Measurements from ENCODE around the gene UMAD1. TPM values are rescaled to one million over a fixed set of nuclear protein-coding genes. Genes with fewer than 3 reads are reported as not detected.

Gene UMAD1
- total RNA-seq, 1 experiment from 2014 or later: 27.4 TPM

DNA sequence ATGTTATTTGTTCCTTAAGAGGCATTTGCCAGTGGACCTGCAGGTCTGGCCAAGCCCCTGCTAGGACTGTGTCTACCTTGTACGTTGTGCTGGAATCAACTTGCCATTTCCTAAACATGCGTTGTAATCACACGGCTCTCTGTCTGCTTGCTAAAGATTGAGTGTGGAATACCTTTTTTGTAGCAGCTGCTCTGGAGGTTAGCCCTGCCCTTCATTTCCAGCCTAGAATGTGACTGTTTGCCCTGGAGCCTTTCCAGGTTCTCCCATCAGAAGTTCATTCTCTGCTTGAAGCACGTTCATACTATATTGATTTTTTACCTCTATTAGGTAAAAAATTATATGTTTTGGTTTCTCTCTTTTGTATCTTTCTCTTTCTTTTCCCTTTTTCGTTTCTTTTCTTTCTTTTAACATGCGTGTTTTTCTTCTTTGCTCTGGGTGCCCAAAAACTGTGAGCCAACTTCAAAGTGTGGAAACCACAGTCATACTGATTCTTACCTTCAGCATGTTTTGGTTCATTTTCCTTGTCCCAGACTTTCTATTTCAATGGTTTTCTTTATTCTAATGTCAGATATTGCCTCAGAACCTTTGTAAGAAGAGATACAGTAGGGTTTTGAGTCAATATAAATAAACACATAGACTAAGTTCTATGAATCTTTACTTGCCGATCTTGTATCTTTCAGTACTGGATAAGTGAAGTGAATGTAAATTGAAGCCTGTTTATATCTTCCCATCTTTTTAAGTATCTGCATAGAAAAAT, 189.7 kb downstream of the UMAD1 start:
- no peak for DNase-seq (ENCODE audit: low read depth)

DNA sequence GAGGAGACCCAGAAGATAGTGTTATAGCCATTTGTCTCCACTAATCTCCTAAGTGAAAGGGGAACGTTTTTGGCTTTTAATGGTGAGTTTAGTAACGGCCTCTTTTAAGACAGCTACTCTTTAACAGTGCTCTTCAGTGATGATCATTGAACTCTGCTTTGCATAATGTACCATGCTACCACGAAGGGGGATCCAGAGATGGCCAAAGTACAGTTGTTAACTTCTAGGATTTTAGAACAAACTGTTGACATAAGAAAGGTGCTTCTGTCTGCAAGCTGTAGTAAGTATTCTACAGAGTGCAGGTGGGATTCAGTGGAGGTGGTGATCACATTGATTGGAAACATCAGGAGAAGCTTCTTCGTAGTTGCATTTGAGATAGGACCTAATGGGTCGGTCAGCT, 192.0 kb downstream of the UMAD1 start:
- no peak for DNase-seq (ENCODE audit: low read depth)

DNA sequence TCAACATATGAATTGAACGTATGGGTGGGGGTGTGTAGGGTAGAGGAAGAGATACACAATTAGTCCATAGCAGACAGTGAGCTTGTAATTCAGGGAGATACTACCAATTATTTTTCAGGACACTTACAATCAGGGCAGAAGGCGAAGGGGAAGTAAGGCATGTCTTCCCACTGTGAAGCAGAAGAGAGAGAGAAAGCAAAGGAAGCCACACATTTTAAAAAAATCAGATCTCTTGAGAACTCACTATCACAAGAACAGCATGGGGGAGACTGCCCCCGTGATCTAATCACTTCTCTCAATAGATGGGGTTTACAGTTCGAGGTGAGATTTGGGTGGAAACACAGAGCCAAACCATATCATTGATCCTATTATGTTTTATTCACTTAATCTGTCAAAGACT, 194.2 kb downstream of the UMAD1 start:
- no peak for DNase-seq (ENCODE audit: low read depth)

DNA sequence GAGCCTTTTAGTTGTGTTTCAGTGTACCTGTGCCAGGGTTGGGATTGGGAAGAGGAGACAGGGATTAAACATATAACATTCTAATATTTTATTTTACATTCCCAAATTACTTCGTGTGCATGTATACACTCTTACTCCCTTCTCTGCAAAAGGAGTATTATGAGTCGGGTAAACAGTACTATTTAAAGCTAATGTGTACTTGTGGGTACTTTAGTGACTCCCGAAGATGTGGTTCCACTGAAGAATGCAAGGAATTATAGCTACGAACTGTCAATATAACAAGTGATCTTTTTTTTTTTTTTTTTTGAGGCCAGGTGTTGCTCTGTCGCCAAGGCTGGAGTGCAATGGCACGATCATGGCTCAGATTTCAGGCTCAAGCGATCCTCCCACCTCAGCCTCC, 200.5 kb downstream of the UMAD1 start:
- DNase-seq (ENCODE audit: low read depth): no peak

DNA sequence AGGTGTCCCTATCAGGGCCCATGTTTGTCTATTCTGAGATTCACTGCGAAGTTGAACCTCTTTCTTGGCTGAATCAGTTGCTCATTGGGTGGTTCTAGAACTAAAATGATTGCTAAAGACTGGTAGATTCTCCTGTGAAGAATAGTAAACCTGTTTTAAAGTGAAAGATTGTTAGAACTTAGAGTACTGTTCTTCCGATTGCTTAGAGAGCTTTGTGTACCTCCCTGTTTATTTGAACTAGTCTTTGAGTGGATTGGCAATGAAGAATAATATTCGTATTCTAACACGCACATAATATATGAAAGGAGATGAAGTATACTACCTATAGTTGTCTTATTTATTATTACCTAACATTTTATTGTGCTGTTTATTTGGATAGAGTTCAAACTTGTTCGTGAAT, 202.7 kb downstream of the UMAD1 start:
- DNase-seq (ENCODE audit: low read depth): no peak

DNA sequence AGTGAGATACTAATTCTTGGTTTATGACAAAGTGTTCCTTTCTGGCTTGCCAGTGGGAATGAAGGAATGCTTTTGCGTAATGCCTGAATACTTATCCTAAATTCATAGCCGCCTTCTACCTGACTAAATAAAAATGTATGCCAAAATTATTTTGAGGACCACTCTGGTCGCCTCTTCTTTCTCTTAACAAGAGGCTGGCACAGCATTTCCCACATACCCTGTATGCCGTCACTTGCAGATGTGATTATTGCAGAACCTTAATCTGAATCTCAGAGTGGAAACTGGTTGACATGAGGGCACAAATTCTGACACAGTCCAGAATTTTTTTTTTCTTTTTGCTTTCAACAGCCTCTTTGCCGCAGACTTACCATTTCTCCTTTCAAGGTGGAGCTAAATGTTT, 203.4 kb downstream of the UMAD1 start:
- no peak for DNase-seq (ENCODE audit: low read depth)

DNA sequence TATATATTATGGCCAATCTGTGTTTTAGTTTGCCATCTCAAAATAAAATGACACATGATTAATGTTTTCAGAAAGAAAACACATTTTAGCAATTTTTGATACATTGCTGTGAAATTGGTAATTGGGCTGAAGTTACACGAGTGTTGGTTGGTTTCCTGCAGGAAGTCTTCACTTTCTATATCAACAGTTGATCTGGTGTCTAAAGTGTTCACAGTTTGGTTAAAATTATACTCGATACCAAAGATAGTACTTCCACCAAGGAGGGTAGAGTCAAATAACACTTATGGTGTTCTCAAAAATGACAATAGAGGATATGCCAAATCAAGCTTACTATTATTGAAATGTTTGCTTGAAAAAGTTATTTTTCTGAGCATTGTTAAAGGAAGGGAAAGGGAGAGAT, 207.7 kb downstream of the UMAD1 start:
- no peak for DNase-seq (ENCODE audit: low read depth)

DNA sequence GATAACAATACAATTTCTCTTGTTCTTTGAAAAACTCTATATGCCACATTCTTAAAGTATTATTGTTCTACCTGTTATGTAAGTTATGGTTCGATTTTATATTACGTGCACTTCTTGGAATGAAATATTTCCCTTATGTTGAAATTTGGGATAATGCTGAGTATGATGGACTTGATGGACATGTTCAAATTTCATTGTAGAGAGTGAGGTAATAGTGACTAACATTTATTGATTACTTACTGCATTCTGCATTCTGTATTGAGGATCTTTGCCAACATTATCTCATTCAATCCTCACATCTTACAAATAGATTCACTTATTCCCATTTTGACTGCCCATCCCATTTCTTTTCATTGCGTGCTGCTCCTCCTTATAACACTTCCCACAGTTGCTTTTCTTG, 208.3 kb downstream of the UMAD1 start:
- DNase-seq (ENCODE audit: low read depth): no peak

DNA sequence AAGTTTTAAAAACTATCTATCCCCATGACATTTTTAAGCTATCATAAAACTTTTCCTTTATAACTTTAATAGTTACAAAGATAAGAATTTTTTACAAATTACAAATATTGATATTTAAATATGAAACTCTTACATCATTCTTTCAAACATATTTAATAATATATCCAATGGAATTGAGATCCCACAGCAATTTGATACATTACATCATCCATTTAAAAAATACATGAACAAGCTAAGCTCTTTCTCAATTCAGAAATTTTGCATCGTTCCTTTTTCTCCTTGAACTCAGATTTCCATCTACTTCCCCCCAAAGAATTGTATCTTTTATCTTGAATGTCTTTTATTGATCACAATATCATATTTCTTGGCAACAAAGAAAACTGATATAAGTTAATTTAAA, 209.6 kb downstream of the UMAD1 start:
- DNase-seq (ENCODE audit: low read depth): no peak

DNA sequence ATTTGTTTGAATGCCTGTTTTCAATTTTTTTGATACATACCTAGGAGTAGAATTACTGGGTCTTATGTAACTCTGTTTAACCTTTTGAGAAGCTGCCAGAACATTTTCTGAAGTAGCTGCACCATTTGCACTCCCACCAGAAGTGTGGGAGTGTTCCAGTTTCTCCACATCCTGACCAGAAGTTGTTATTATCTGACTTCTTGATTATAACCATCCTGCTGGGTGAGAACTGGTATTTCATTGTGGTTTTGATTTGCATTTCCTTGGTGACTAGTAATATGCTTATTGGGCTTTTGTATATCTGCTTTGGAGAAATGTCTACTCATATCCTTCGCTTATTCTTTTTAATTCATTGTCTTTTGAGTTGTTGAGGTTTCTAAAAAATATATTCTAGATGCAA, 210.8 kb downstream of the UMAD1 start:
- peak; percentile 18 for DNase-seq (ENCODE audit: low read depth)

DNA sequence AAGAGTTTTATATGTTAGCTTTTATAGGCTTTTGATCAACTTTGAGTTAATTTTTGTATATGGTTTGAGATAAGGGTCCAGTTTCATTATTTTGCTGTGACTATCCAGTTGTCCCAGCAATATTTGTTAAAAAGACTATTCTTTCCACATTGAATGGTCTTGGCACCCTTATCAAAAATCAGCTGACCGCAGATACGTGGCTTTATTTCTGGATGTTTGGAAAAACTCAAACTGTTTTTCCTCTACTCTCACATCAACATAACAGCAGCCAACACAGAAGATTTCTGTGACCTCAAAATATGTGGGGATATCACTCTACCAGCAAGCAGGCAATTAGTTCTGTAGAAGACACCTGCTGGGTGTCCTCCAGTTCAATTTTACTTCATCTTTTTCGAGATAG, 211.4 kb downstream of the UMAD1 start:
- DNase-seq (ENCODE audit: low read depth): no peak

DNA sequence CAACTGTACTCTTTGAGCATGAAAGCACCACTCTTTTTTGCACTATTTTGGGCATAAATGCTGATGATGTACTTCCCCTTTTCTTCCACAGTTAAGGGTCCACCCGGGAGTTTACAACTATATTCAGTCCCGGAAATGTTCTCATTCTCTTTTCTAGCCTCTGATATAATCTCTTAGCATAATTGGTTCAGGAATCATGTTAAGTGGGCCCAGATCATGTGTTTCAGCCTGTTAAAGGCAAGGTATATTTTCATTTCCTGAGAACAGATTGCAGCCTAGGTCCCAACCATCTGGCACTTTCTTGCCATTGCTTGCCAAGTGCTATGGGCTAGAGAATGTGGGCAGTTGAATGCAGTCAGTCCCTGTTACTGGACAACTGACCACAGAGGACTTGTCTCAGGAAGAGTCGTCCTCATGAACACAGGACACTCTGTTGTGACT, 216.6 kb downstream of the UMAD1 start:
- no peak for DNase-seq (ENCODE audit: low read depth)

DNA sequence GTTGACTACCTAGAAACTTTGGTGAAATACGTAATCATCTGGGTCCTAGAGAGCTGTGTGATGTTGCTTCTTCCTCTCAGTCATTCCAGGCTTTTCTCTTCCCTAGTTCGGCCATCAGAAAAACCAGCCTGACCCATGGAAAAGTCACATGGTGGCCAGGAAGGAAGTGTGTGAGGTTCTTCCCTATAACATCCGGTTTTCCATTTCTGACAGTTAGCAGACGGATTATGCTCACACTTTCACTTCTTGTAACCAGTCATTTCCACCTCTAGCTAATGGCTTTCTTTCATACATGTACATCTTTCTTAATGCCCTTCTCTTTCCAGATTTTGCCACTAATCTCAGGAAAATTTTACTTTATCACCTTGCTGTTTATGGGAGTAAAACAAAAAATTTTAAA, 218.0 kb downstream of the UMAD1 start:
- no peak for DNase-seq (ENCODE audit: low read depth)

DNA sequence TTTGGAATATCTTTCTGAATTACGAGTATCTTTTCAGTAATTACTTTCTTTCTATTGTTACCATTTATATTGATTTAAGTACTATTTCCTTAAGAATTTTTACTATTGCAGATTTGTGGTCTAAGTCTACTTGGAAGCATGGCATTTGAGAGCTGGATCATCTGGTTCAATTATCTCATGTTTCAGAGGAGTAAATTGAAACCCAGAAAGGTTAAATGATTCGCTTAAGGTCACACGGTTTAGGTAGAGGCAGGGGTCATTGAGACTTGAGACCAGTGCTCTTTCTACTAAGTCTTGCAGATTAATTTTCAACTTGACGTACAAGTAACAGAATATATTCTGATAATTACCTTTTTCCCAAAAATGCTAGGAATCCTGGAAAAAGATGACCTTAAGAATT, 218.9 kb downstream of the UMAD1 start:
- DNase-seq (ENCODE audit: low read depth): no peak

DNA sequence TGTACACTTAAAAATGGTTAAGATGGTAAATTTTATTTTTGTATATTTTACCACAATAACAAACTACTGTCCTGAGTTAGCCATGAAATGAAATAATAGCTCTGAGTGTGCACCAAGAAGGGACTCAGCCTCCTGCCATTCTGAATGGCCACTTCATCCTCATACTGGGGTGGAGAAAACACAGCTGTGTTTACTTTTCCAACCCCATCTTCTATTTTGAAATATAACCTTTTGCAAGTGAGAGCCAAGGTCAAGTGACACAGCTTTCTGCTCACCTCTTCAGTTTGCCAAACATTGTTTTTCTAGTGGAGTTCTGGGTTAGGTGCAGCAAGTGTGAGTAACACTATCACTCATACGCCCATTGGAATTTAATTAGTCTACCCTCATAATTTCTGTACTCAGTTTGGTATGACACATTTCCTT, 220.7 kb downstream of the UMAD1 start:
- peak; percentile 75 for DNase-seq (ENCODE audit: low read depth)

DNA sequence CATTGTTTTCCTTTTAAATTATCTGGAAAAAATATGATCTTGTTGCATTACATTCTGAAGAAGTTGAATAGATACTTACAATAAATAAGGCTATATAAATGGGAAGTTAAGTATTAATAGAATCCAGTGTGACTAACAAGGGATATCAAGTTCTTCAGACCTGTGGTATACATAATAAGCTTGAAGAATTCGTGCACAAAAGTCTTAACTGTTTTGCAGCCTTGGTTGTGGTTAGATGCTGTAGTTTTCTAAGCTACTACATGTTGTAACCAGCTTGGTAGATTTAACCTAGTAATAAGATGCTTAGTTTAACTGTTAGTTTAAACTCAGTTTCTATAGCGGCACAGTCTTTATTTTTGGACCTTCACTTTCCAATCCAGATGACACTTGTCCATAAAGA, 221.8 kb downstream of the UMAD1 start:
- no peak for DNase-seq (ENCODE audit: low read depth)

DNA sequence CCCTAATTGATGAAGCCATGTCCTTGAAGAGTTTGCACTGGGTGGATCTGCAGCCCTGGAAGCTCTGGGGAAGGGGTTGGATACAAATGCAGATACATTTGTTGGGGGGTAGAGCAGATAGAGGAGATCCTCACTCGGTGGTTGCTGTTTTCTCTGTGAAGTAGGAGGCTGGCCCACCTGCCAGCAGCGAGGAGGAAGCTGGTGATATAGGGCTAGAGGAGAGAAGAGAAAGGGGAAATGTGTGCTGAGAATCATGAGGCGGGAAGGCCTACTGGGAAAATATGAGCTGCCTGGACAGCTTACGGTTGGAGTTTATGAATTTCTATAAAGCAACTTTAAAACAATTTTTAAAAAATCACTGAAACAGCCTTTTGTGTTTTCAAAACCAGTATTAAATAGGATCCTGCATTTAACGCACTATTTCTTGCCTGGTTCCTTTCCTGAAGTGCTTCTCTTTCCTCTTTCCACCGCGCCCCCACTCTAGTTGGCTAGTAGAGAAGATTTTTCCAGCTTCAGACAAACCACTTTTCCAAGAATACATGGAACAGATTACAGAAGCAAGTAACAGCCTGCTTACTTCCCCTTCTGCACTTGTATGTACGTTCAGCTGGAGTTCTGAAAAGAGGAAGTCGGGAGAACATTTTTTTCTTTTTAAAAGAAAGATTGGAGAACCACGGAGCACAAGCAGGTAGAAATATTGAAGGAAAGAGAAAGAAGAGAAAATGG, 227.5 kb downstream of the UMAD1 start:
- DNase-seq (ENCODE audit: low read depth): no peak

DNA sequence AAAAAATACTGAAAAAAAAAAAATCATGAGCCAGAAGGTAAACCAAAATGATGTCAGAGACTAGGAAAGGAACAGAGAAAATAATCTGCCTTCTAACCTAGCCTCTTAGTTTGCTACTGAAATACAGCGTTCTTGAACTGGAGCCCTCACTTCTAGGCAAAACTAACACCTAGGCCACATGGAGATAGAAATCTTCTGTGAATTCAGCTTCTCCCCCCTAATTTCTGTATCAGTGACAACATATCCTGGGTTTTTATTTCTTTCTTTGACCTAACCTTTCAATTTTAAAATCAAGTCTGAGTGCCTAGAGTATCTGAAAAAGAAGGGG, 228.0 kb downstream of the UMAD1 start:
- no peak for DNase-seq (ENCODE audit: low read depth)

DNA sequence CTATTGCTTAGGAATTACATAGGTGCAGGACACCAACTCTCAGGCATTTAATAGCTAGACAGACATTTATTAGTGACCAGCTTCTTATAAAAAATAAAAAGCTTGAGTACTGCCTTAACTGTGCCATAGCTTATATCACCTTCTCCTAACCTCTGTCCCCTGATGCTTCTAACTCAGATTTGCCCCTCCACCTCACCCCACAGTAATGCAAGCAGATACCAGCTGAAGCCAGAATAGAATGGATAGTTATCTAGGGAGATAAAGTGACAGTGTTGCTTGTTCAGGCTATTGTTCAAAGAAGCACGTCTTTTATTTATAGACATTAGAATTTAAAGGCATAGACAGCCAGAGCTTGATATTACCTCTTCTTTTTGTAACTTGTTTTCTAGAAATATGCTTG, 228.5 kb downstream of the UMAD1 start:
- DNase-seq (ENCODE audit: low read depth): no peak

DNA sequence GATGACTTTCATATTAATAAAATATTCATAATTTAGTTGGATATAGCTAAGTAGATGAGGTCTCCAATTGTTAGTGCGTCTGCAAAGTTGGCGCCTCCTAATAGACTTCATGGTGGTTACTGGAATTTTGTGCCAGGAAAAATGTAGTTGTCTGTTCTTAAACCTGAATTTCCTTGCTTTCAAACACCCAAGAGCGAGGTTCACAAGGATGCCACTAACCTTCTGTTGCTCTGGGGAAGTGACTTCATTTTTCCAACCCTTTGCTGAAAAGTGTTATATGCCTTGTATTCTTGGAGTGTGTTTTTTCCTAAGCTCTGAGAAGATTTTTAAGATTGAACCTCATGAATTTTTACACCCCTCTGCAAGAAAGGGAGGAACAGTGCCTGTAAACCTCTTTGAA, 229.1 kb downstream of the UMAD1 start:
- DNase-seq (ENCODE audit: low read depth): no peak

DNA sequence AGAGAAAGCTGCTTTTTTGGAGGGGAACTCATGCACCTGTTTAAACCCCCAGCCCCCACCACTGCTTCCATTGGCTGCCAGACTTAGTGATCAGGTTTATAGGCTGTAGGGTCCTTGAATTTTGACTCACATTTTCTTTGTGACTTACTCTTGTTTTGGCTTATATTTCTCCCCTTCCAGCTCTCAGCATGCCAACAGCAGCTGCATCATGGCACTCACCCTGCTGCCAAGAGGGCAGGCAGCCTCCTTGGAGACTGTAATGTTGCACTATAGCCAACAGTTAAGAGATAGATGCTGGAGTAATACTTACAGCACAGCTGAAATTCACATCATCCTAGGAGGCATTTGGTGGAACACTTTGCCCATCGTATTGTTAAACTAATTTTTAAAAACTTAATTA, 230.0 kb downstream of the UMAD1 start:
- no peak for DNase-seq (ENCODE audit: low read depth)

DNA sequence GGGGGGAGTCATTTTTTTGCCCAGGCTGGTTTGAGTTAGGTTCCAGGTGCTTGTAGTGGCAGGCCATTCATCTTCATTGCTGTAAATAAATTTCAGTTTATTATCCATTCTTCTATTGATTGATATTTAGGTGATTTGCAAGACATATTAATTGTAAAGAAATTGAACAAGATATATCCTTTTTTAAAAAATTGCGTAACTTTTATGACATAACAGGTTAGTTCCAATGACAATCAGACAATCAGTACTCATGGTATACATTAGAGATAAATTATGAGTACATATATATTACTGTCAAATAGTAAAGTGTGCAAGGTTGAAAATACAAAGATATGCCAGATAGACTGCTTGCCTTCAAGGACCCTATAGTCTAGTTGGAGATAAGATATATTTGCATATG, 235.9 kb downstream of the UMAD1 start:
- no peak for DNase-seq (ENCODE audit: low read depth)

DNA sequence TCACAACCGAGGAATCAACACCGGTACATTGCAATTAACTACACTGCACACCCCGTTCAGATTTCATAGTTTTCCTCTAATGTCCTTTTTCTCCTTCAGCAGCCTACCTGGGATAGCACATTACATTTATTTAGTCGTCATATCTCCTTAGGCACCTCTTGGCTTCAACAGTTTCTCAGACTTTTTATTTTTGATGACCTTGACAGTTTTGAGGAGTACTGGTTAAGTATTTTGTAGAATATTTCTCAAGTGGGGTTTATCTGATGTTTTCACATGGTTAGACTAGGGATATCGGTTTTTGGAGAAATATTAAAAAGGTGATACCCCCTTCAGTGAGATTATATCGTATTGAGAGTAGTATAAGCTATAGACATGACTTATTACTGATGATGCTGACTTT, 241.0 kb downstream of the UMAD1 start:
- DNase-seq (ENCODE audit: low read depth): no peak

DNA sequence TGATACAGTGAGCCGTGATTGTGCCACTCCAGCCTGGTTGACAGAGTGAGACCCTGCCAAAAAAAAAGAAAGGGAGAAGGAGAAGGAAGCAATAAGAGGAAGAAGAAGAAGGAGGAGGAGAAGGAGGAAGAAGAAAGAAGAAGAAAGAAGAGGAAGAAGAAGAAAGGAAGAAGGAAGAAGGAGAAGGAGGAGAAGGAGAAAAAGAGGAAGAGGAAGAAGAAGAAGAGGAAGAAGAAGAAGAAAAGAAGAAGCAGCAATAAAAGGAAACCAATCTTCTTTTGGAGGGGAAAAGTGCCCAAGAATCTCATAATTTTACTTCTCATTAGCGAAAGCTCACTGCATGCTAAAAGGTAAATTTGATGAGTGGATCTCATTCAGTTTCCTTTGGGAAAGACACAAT, 242.3 kb downstream of the UMAD1 start:
- no peak for DNase-seq (ENCODE audit: low read depth)
